GM23248 (cell line): Measurements from ENCODE around the gene ABHD12. TPM values are rescaled to one million over a fixed set of nuclear protein-coding genes. Genes with fewer than 3 reads are reported as not detected.

ENCODE experiments used
- DNase-seq: peaks from one replicate; pipeline ENCODE4 v3.0.0-alpha.2; 2015
- H2AFZ ChIP-seq: fragments of 200-600 bp; sonication (generic); 2 replicates; pipeline ENCODE4 v1.6.1; 2016; ENCODE audit warnings: antibody characterized with exemption
- H3F3A ChIP-seq: fragments of 200-600 bp; sonication (generic); 2 replicates; pipeline ENCODE4 v1.6.1; 2016; ENCODE audit warnings: mild to moderate bottlenecking, antibody characterized with exemption, mixed run types; ENCODE audit not compliant: insufficient read depth
- H3K27ac ChIP-seq: fragments of 200-600 bp; sonication (generic); 2 replicates; pipeline ENCODE4 v1.5.1; 2016; ENCODE audit warnings: mild to moderate bottlenecking
- H3K27me3 ChIP-seq: fragments of 200-600 bp; sonication (generic); replicated peaks from 2 replicates; pipeline ENCODE4 v1.6.1; 2016; ENCODE audit warnings: mild to moderate bottlenecking; ENCODE audit not compliant: insufficient read depth
- H3K36me3 ChIP-seq: fragments of 200-600 bp; sonication (generic); 2 replicates; pipeline ENCODE4 v1.6.1; 2016; ENCODE audit warnings: low read depth, mild to moderate bottlenecking
- H3K4me1 ChIP-seq: fragments of 200-600 bp; sonication (generic); 2 replicates; pipeline ENCODE4 v1.6.1; 2016; ENCODE audit warnings: mild to moderate bottlenecking; ENCODE audit not compliant: insufficient read depth
- H3K4me2 ChIP-seq: fragments of 200-600 bp; sonication (generic); one replicate; pipeline ENCODE4 v1.6.1; 2016; ENCODE audit warnings: mild to moderate bottlenecking; ENCODE audit not compliant: unreplicated experiment
- H3K4me3 ChIP-seq: fragments of 200-600 bp; sonication (generic); 2 replicates; pipeline ENCODE4 v1.5.1; 2016; ENCODE audit warnings: mild to moderate bottlenecking
- H3K79me2 ChIP-seq: fragments of 200-600 bp; sonication (generic); 2 replicates; pipeline ENCODE4 v1.6.1; 2016; ENCODE audit warnings: mild to moderate bottlenecking; ENCODE audit not compliant: insufficient read depth
- H3K9ac ChIP-seq: fragments of 200-600 bp; sonication (generic); 2 replicates; pipeline ENCODE4 v1.6.1; 2016; ENCODE audit warnings: mild to moderate bottlenecking
- H3K9me2 ChIP-seq: fragments of 200-600 bp; sonication (generic); 2 replicates; pipeline ENCODE4 v1.6.1; 2016; ENCODE audit warnings: mixed run types, mild to moderate bottlenecking, moderate library complexity; ENCODE audit not compliant: insufficient read depth
- H3K9me3 ChIP-seq: fragments of 200-600 bp; sonication (generic); one replicate; pipeline ENCODE4 v1.6.1; 2017; ENCODE audit warnings: low read depth
- H4K20me1 ChIP-seq: fragments of 200-600 bp; sonication (generic); 2 replicates; pipeline ENCODE4 v1.6.0; 2016; ENCODE audit not compliant: insufficient read depth
- EZH2 ChIP-seq: fragments of 200-600 bp; sonication (generic); IDR thresholded peaks from 2 replicates; pipeline ENCODE4 v1.6.1; 2018; ENCODE audit warnings: antibody characterized with exemption, mild to moderate bottlenecking; ENCODE audit not compliant: insufficient read depth, poor library complexity, severe bottlenecking
- EZH2phosphoT487 ChIP-seq: fragments of 200-600 bp; sonication (generic); IDR thresholded peaks from 2 replicates; pipeline ENCODE4 v1.6.1; 2018; ENCODE audit warnings: antibody characterized with exemption, moderate library complexity, mild to moderate bottlenecking, low read depth; ENCODE audit not compliant: insufficient read depth
- WGBS, 2 experiments: methylation state at CpG; one replicate each; pipeline ENCODE4 v1.1.6; 2015 to 2017; ENCODE audit warnings: low lambda C conversion rate in 2 of 2, low coverage in 1 of 2; ENCODE audit errors: missing lambda C conversion rate in 2 of 2; 5-methylcytosine and 5-hydroxymethylcytosine counted together
- in situ Hi-C: fragments of 300-500 bp; cut with MboI; formaldehyde crosslinking; loops from 2 replicates; pipeline ENCODE4 v1.15.0; 2020
- polyA plus RNA-seq: library from polyadenylated mRNA; unstranded; fragments of >200 nt; fragmentation: Nextera tagmentation; extraction: Ambion mirVana; gene quantifications from 2 replicates; pipeline ENCODE4 v1.2.1, GENCODE V29; 2016
- total RNA-seq: library from RNA; depleted of rRNA; stranded (reverse); fragments of >200 nt; shearing (Covaris generic); gene quantifications from 2 replicates; pipeline ENCODE4 v1.2.3, GENCODE V29; 2014

Gene ABHD12
- total and polyA plus RNA-seq, 2 experiments from 2014 or later, result 50.6 to 82.1 TPM

GRCh38 chr20:25273046-25273445 lies 117.6 kb downstream of the ABHD12 start:
- Histone ChIP-seq H3K27ac (no peak overlapping the region), H3K4me1 (no peaks in the 10 kb centered on the region), H3K36me3 (peaks cover 27% of the 10 kb centered on the region), H4K20me1 (no peaks in the 10 kb centered on the region), H3F3A (no peaks in the 10 kb centered on the region), H3K4me3 (no peak overlapping the region), H3K9ac (no peak overlapping the region), H2AFZ (no peak overlapping the region), H3K27me3 (no peaks in the 10 kb centered on the region), H3K9me2 (no peaks in the 10 kb centered on the region), H3K4me2 (no peak overlapping the region), H3K9me3 (no peaks in the 10 kb centered on the region), H3K79me2 (peaks cover 21% of the 10 kb centered on the region)
- in situ Hi-C loops, result no loop called here
- 46 to 48% methylated on average over 10 of the region's 10 CpGs for WGBS, 2 experiments
- no peak for TF ChIP-seq EZH2
- TF ChIP-seq EZH2phosphoT487, result no peak
- no peak for DNase-seq

DNA sequence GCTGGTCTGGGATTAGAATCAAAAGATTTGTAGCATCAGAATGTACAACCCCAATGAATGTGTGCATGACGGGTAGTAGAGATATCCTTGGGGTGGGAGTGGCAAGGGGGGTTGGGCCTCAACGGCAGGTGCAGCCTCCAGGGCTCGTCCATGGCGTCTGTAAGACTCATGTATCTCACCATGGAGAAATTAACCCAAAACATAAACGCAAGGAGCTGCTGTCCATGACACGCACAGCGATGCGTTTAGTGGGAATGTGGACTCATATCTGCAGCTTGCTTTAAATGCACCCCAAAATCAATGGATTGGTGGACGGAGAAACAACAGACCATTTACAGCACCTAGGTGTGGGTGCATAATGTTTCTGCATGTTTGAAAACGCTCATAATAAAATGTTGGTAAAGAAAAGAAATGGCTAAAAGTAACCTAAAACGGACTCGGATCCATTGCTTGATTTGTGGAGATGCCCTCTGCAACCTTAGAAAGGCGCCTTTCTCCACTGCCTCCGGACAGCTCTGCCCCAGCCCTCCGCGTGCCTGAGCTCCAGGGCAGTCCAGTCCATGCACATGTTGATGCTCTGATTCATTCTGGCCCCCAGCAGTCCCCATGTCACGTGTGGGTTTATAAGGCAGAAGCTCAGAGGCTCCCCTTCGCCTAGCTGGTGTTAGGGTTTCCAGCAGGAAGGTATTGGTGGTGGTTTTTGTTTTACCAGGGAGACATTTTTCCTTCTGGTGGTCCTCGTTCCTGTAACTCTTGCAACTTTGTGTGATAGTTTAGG lies 118.2 kb downstream of the ABHD12 start:
- no peaks in the 10 kb centered on the region for H3K27me3 ChIP-seq
- H3K9me3 ChIP-seq, result no peaks in the 10 kb centered on the region
- DNase-seq, result peak; percentile 29
- H3K4me2 ChIP-seq, result no peak overlapping the region
- no peak overlapping the region for H2AFZ ChIP-seq
- no peak overlapping the region for H3K27ac ChIP-seq
- in situ Hi-C loops, result no loop called here
- H3K36me3 ChIP-seq, result peaks cover 27% of the 10 kb centered on the region
- H3K4me3 ChIP-seq, result no peak overlapping the region
- TF ChIP-seq EZH2phosphoT487 (no peak), EZH2 (no peak)
- no peaks in the 10 kb centered on the region for H4K20me1 ChIP-seq
- peaks cover 24% of the 10 kb centered on the region for H3K79me2 ChIP-seq
- H3K9me2 ChIP-seq, result no peaks in the 10 kb centered on the region
- H3F3A ChIP-seq, result no peaks in the 10 kb centered on the region
- no peaks in the 10 kb centered on the region for H3K4me1 ChIP-seq
- 81 to 86% methylated on average over 19 of the region's 19 CpGs for whole genome bisulfite sequencing, 2 experiments
- H3K9ac ChIP-seq, result no peak overlapping the region

- DNase-seq, result no peak
- Histone ChIP-seq H3K9ac (no peak overlapping the region), H3K79me2 (peaks cover 32% of the 10 kb centered on the region), H3K27ac (no peak overlapping the region), H3K4me2 (no peak overlapping the region), H2AFZ (no peak overlapping the region), H3K9me2 (no peaks in the 10 kb centered on the region), H3K9me3 (no peaks in the 10 kb centered on the region), H3K36me3 (peaks cover 27% of the 10 kb centered on the region), H3K27me3 (no peaks in the 10 kb centered on the region), H4K20me1 (no peaks in the 10 kb centered on the region), H3K4me3 (no peak overlapping the region), H3F3A (no peaks in the 10 kb centered on the region), H3K4me1 (no peaks in the 10 kb centered on the region)
- 88 to 89% methylated on average over 13 of the region's 13 CpGs for WGBS, 2 experiments
- TF ChIP-seq EZH2phosphoT487 (no peak), EZH2 (no peak)
- in situ Hi-C loops, result no loop called here
Measured at GRCh38 chr20:25271486-25272222, 119.0 kb downstream of the ABHD12 start.

GRCh38 chr20:25270829-25271251 lies 119.8 kb downstream of the ABHD12 start:
- H3K36me3 ChIP-seq, result peaks cover 31% of the 10 kb centered on the region
- H3K4me2 ChIP-seq, result no peak overlapping the region
- WGBS, 2 experiments, result 95 to 96% methylated on average over 12 of the region's 12 CpGs
- H3K9me2 ChIP-seq, result no peaks in the 10 kb centered on the region
- TF ChIP-seq EZH2phosphoT487, result no peak
- no peak for TF ChIP-seq EZH2
- H3K9me3 ChIP-seq, result no peaks in the 10 kb centered on the region
- no peaks in the 10 kb centered on the region for H4K20me1 ChIP-seq
- H3K79me2 ChIP-seq, result peaks cover 40% of the 10 kb centered on the region
- H3F3A ChIP-seq, result no peaks in the 10 kb centered on the region
- no peak overlapping the region for H3K9ac ChIP-seq
- H3K27ac ChIP-seq, result no peak overlapping the region
- no peaks in the 10 kb centered on the region for H3K4me1 ChIP-seq
- in situ Hi-C loops, result no loop called here
- no peak overlapping the region for H3K4me3 ChIP-seq
- DNase-seq, result no peak
- H3K27me3 ChIP-seq, result no peaks in the 10 kb centered on the region
- no peak overlapping the region for H2AFZ ChIP-seq
